SK-N-SH (cell line): ENCODE data around the gene KLK14. TPM values are rescaled to one million over a fixed set of nuclear protein-coding genes. Genes with fewer than 3 reads are reported as not detected.

Experiments
- CTCF ChIA-PET: fragments of 300-600, 350-600 bp; formaldehyde crosslinking; extraction: SDS; loops from one replicate; lab custom pipeline; 2021; lab: Yijun Ruan, JAX
- POLR2A ChIA-PET: fragments of 350-600 bp; sonication (Branson Sonifier 250); formaldehyde crosslinking; extraction: SDS; loops from one replicate; lab custom pipeline; 2020; ENCODE audit warnings: antibody characterized with exemption, inconsistent platforms; lab: Yijun Ruan, JAX
- DNase-seq: peaks from one replicate; pipeline ENCODE4 v3.0.0; 2012
- H2AFZ ChIP-seq: fragments of 200-600 bp; sonication (generic); 2 replicates; pipeline ENCODE4 v1.8.1; 2016; ENCODE audit warnings: antibody characterized with exemption, mild to moderate bottlenecking, low read depth
- H3F3A ChIP-seq: fragments of 200-600 bp; sonication (generic); replicated peaks from 2 replicates; pipeline ENCODE3; 2016; ENCODE audit warnings: antibody characterized with exemption, mild to moderate bottlenecking; ENCODE audit not compliant: insufficient read depth
- H3K27ac ChIP-seq, 2 experiments: fragments of 200-500 bp in 1 of 2; fragments of 200-600 bp in 1 of 2; sonication (Bioruptor generic) in 1 of 2; sonication (generic), shearing (Covaris generic) in 1 of 2; 2 replicates each; pipeline versions ENCODE4 v1.5.1 to v1.6.1; 2014 to 2016; ENCODE audit warnings: low read depth in 2 of 2, inconsistent platforms in 1 of 2, low read length in 1 of 2, mild to moderate bottlenecking in 1 of 2, mixed read lengths in 1 of 2
- H3K27me3 ChIP-seq: fragments of 200-600 bp; sonication (generic), shearing (Covaris generic); 2 replicates; pipeline ENCODE4 v1.6.1; 2016; ENCODE audit warnings: mixed run types; ENCODE audit not compliant: insufficient read depth
- H3K36me3 ChIP-seq, 2 experiments: fragments of 200-500 bp in 1 of 2; fragments of 200-600 bp in 1 of 2; sonication (Bioruptor generic) in 1 of 2; sonication (generic) in 1 of 2; replicated peaks in 1 of 2; 2 replicates each; pipeline versions ENCODE3 to v1.5.1; 2014 to 2016; ENCODE audit warnings: low read length in 1 of 2, mild to moderate bottlenecking in 1 of 2; ENCODE audit not compliant: insufficient read depth in 2 of 2, control insufficient read depth in 1 of 2
- H3K4me1 ChIP-seq, 2 experiments: fragments of 200-500 bp in 1 of 2; fragments of 200-600 bp in 1 of 2; sonication (Bioruptor generic) in 1 of 2; sonication (generic), shearing (Covaris generic) in 1 of 2; 2 replicates each; pipeline versions ENCODE4 v1.5.1 to v1.6.1; 2014 to 2016; ENCODE audit warnings: low read depth in 1 of 2, low read length in 1 of 2, mixed run types in 1 of 2; ENCODE audit not compliant: insufficient read depth in 2 of 2, control insufficient read depth in 1 of 2
- H3K4me2 ChIP-seq: fragments of 200-600 bp; sonication (generic), shearing (Covaris generic); 2 replicates; pipeline ENCODE4 v1.6.1; 2017; ENCODE audit warnings: mixed run types
- H3K4me3 ChIP-seq, 2 experiments: fragments of 200-500 bp in 1 of 2; fragments of 200-600 bp in 1 of 2; sonication (Bioruptor generic) in 1 of 2; sonication (generic), shearing (Covaris generic) in 1 of 2; 2 replicates each; pipeline versions ENCODE4 v1.5.1 to v1.8.1; 2014 to 2016; ENCODE audit warnings: low read depth in 2 of 2, inconsistent platforms in 1 of 2, low read length in 1 of 2, mild to moderate bottlenecking in 1 of 2, mixed read lengths in 1 of 2, moderate library complexity in 1 of 2
- H3K79me2 ChIP-seq: fragments of 200-600 bp; sonication (generic); 2 replicates; pipeline ENCODE4 v1.8.1; 2017; ENCODE audit warnings: mild to moderate bottlenecking; ENCODE audit not compliant: insufficient read depth
- H3K9ac ChIP-seq: fragments of 200-600 bp; sonication (generic); 2 replicates; pipeline ENCODE4 v1.6.1; 2017; ENCODE audit warnings: mixed run types
- H3K9me2 ChIP-seq: fragments of 200-600 bp; sonication (generic); 2 replicates; pipeline ENCODE4 v1.6.1; 2017; ENCODE audit warnings: mixed run types
- H3K9me3 ChIP-seq: fragments of 200-600 bp; sonication (generic); 2 replicates; pipeline ENCODE4 v1.6.1; 2017; ENCODE audit warnings: mixed run types, mild to moderate bottlenecking, moderate library complexity
- H4K20me1 ChIP-seq: fragments of 200-600 bp; sonication (generic); 2 replicates; pipeline ENCODE4 v1.6.1; 2017; ENCODE audit warnings: mild to moderate bottlenecking, mixed run types; ENCODE audit not compliant: insufficient read depth
- EP300 ChIP-seq, 2 experiments: IDR thresholded peaks; 2 replicates each; pipeline versions ENCODE4 v1.4.0 to v1.6.1; 2012; ENCODE audit warnings: borderline replicate concordance in 1 of 2, low read depth in 1 of 2, low read length in 1 of 2
- MEF2A ChIP-seq: IDR thresholded peaks from 2 replicates; pipeline ENCODE4 v1.4.0; 2012; ENCODE audit warnings: low read depth, borderline replicate concordance
- RFX5 ChIP-seq: IDR thresholded peaks from 2 replicates; pipeline ENCODE4 v1.6.1; 2012; ENCODE audit warnings: mild to moderate bottlenecking, improper control_type of control experiment, low read length
- SIN3A ChIP-seq: IDR thresholded peaks from 2 replicates; pipeline ENCODE4 v1.6.1; 2012; ENCODE audit warnings: low read depth, mild to moderate bottlenecking, low read length, moderate library complexity, borderline replicate concordance
- WGBS: methylation state at CpG from one replicate; pipeline ENCODE4 v1.1.6; 2017; ENCODE audit warnings: low lambda C conversion rate; 5-methylcytosine and 5-hydroxymethylcytosine counted together
- polyA plus RNA-seq, 3 experiments: library from polyadenylated mRNA; depleted of rRNA; stranded (reverse); fragments of >200 nt; gene quantifications; 2 replicates each; pipeline ENCODE4 v1.2.3, GENCODE V29; 2012
- TF ChIP-seq, protein P1 (sequence below): IDR thresholded peaks from 2 replicates; pipeline ENCODE4 v1.6.1; 2012; ENCODE audit warnings: mild to moderate bottlenecking, low read depth, low read length, moderate library complexity
- TF ChIP-seq, protein P2 (sequence below): IDR thresholded peaks from 2 replicates; pipeline ENCODE4 v1.4.0; 2012; ENCODE audit warnings: low read depth
- TF ChIP-seq, protein P3 (sequence below): IDR thresholded peaks from 2 replicates; pipeline ENCODE4 v1.4.0; 2012; ENCODE audit warnings: low read depth, borderline replicate concordance
- TF ChIP-seq, protein P4 (sequence below): fragments of 150-350 bp; IDR thresholded peaks from 2 replicates; pipeline ENCODE4 v1.6.1; 2016; ENCODE audit warnings: mild to moderate bottlenecking, low read depth, low read length
- TF ChIP-seq, protein P5 (sequence below): IDR thresholded peaks from 2 replicates; pipeline ENCODE4 v1.4.0; 2012; ENCODE audit warnings: low read depth, borderline replicate concordance

Gene KLK14
- polyA plus RNA-seq, 1 of the 3 experiments (the other 2 are of a cell fraction), result 0.26 TPM

DNA sequence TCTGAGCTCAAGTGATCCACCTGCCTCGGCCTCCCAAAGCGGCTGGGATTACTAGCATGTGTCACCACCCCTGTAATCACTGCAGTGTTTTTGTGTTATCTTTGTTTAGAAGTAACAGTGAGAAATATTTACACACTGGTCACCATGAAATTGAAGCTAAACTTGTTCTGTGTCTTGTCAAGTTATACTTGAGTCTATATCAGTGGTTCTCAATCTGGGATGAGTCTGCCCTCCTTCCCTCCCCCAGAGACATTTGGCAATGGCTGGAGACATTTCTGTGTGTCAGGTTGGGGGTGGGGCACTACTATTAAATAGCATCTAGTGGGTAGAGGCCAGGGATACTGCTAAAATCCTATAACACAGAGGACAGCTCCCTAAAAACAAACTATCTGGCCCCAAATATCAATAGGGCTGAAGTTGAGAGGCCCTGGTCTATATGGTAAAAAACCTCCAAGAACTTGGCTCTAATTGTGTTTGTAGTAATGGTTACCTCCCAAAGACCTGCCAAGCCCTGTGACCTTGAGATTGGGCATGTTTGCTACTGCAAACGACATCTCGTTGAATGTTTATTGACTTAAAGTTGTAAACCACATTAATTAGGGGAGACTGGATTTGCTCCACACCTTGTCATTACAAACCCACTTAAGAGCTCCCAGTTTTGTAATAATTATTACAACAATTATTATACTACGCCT, 18.6 kb upstream of the KLK14 start:
- Histone ChIP-seq H3K9me3 (no peaks in the 10 kb centered on the region), H3K4me2 (no peak overlapping the region), H3K9me2 (no peaks in the 10 kb centered on the region), H3K79me2 (peaks cover 30% of the 10 kb centered on the region), H2AFZ (no peak overlapping the region), H3K36me3 (peaks cover 11 to 40% of the 10 kb centered on the region in 2 experiments), H4K20me1 (peaks cover 19% of the 10 kb centered on the region; the same call in 1 of the 2 replicates), H3K9ac (no peak overlapping the region), H3K4me1 (no peaks in the 10 kb centered on the region; a peak in 1 of 4 replicates), H3K4me3 (no peak overlapping the region), H3F3A (no peaks in the 10 kb centered on the region), H3K27me3 (no peaks in the 10 kb centered on the region), H3K27ac (no peak overlapping the region)
- no peak for DNase-seq
- TF ChIP-seq, protein P1, sequence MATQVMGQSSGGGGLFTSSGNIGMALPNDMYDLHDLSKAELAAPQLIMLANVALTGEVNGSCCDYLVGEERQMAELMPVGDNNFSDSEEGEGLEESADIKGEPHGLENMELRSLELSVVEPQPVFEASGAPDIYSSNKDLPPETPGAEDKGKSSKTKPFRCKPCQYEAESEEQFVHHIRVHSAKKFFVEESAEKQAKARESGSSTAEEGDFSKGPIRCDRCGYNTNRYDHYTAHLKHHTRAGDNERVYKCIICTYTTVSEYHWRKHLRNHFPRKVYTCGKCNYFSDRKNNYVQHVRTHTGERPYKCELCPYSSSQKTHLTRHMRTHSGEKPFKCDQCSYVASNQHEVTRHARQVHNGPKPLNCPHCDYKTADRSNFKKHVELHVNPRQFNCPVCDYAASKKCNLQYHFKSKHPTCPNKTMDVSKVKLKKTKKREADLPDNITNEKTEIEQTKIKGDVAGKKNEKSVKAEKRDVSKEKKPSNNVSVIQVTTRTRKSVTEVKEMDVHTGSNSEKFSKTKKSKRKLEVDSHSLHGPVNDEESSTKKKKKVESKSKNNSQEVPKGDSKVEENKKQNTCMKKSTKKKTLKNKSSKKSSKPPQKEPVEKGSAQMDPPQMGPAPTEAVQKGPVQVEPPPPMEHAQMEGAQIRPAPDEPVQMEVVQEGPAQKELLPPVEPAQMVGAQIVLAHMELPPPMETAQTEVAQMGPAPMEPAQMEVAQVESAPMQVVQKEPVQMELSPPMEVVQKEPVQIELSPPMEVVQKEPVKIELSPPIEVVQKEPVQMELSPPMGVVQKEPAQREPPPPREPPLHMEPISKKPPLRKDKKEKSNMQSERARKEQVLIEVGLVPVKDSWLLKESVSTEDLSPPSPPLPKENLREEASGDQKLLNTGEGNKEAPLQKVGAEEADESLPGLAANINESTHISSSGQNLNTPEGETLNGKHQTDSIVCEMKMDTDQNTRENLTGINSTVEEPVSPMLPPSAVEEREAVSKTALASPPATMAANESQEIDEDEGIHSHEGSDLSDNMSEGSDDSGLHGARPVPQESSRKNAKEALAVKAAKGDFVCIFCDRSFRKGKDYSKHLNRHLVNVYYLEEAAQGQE, result no peak
- TF ChIP-seq, protein P2, sequence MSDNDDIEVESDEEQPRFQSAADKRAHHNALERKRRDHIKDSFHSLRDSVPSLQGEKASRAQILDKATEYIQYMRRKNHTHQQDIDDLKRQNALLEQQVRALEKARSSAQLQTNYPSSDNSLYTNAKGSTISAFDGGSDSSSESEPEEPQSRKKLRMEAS, result no peak
- TF ChIP-seq EP300 (IDR thresholded peaks at IDR 0.05; ENCODE audit: borderline replicate concordance in 1 of 2, low read depth in 1 of 2, low read length in 1 of 2) (no peak), SIN3A (no peak), MEF2A (no peak), RFX5 (no peak)
- TF ChIP-seq, protein P3, sequence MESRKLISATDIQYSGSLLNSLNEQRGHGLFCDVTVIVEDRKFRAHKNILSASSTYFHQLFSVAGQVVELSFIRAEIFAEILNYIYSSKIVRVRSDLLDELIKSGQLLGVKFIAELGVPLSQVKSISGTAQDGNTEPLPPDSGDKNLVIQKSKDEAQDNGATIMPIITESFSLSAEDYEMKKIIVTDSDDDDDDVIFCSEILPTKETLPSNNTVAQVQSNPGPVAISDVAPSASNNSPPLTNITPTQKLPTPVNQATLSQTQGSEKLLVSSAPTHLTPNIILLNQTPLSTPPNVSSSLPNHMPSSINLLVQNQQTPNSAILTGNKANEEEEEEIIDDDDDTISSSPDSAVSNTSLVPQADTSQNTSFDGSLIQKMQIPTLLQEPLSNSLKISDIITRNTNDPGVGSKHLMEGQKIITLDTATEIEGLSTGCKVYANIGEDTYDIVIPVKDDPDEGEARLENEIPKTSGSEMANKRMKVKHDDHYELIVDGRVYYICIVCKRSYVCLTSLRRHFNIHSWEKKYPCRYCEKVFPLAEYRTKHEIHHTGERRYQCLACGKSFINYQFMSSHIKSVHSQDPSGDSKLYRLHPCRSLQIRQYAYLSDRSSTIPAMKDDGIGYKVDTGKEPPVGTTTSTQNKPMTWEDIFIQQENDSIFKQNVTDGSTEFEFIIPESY, result no peak
- TF ChIP-seq, protein P4, sequence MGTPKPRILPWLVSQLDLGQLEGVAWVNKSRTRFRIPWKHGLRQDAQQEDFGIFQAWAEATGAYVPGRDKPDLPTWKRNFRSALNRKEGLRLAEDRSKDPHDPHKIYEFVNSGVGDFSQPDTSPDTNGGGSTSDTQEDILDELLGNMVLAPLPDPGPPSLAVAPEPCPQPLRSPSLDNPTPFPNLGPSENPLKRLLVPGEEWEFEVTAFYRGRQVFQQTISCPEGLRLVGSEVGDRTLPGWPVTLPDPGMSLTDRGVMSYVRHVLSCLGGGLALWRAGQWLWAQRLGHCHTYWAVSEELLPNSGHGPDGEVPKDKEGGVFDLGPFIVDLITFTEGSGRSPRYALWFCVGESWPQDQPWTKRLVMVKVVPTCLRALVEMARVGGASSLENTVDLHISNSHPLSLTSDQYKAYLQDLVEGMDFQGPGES, result no peak
- TF ChIP-seq, protein P5, sequence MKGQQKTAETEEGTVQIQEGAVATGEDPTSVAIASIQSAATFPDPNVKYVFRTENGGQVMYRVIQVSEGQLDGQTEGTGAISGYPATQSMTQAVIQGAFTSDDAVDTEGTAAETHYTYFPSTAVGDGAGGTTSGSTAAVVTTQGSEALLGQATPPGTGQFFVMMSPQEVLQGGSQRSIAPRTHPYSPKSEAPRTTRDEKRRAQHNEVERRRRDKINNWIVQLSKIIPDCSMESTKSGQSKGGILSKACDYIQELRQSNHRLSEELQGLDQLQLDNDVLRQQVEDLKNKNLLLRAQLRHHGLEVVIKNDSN, result no peak
- 66% methylated on average over 5 of the region's 5 CpGs for WGBS
- ChIA-PET POLR2A (no interaction called here), CTCF (interaction anchor here (1.1 kb wide), 2 partner anchors 80 to 179 kb away, joined by 4 to 5 read pairs; no protein-coding TSS in a partner anchor)
